Bronchial epithelial cell (primary cell): ENCODE measurements around the gene WARS2. TPM values are rescaled to one million over a fixed set of nuclear protein-coding genes. Genes with fewer than 3 reads are reported as not detected.

ENCODE experiments used
- DNase-seq: peaks from one replicate; pipeline ENCODE4 v3.0.0-alpha.2; 2010; ENCODE audit warnings: low read depth
- FAIRE-seq: peaks from 2 replicates; lab custom pipeline; 2011; peaks lifted over from hg19 to GRCh38; lab: Jason Lieb, UNC
- H3K27me3 ChIP-seq: 2 replicates; pipeline ENCODE4 v1.5.1; 2011; ENCODE audit warnings: low read length; ENCODE audit not compliant: control insufficient read depth, insufficient read depth
- H3K36me3 ChIP-seq: 2 replicates; pipeline ENCODE4 v1.5.1; 2011; ENCODE audit warnings: low read length; ENCODE audit not compliant: control insufficient read depth, insufficient read depth
- H3K4me3 ChIP-seq: 2 replicates; pipeline ENCODE4 v1.5.1; 2011; ENCODE audit warnings: mild to moderate bottlenecking, low read depth, low read length, control low read depth
- CTCF ChIP-seq: IDR thresholded peaks from 2 replicates; pipeline ENCODE4 v1.5.1; 2011; ENCODE audit warnings: mild to moderate bottlenecking, moderate library complexity, low read length, control low read depth, inconsistent platforms; ENCODE audit not compliant: insufficient read depth, severe bottlenecking
- total RNA-seq: library from RNA; depleted of rRNA; stranded (reverse); fragments of >200 nt; gene quantifications from 2 replicates; pipeline ENCODE4 v1.2.1, GENCODE V29; 2014

Gene WARS2
- total RNA-seq, 1 donor from 2014 or later: 15.3 TPM

DNA sequence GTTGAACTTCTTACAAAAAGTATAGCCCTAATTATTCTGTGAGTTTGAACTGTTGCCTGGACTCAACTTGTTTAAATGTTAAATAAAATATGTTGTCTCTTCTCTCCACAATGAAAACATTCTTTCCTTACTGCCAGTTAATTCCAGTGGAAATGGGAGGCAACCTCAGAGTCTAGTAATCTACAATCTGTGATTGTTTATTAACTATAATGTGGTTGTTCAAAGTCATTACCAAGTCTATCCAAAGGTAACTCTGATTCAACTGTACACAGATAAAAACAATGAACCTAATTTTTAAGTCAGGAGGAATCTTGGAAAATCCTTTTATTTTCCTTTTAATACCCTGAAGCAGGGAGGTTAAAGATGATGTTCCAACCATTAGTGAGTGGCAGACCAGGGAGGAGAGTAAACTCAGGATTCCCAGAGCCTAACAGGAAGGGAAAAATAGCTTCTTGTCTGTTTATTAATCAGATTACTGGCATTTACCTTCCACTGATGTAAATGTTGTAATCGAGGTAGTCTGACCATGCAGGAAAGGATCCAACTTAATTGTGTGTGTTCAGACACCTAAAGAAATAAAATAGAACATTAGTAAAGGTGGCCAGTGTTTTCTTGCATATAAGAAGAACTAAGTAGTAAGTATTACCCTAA, 95.2 kb downstream of the WARS2 start:
- Histone ChIP-seq H3K27me3 (no peaks in the 10 kb centered on the region), H3K36me3 (no peaks in the 10 kb centered on the region), H3K4me3 (no peak overlapping the region)
- FAIRE-seq (no peak), DNase-seq (no peak)
- TF ChIP-seq CTCF: no peak

- no peak for TF ChIP-seq CTCF
- no peaks in the 10 kb centered on the region for H3K27me3 ChIP-seq
- DNase-seq (no peak), FAIRE-seq (no peak)
- H3K4me3 ChIP-seq: no peak overlapping the region
- no peaks in the 10 kb centered on the region for H3K36me3 ChIP-seq
Observed at GRCh38 chr1:119040906-119041305, 99.5 kb downstream of the WARS2 start.

GRCh38 chr1:119040489-119040888, 100.0 kb downstream of the WARS2 start:
- TF ChIP-seq CTCF: no peak
- FAIRE-seq (no peak), DNase-seq (peak; percentile 68)
- Histone ChIP-seq H3K27me3 (no peaks in the 10 kb centered on the region), H3K4me3 (no peak overlapping the region), H3K36me3 (no peaks in the 10 kb centered on the region)

DNA sequence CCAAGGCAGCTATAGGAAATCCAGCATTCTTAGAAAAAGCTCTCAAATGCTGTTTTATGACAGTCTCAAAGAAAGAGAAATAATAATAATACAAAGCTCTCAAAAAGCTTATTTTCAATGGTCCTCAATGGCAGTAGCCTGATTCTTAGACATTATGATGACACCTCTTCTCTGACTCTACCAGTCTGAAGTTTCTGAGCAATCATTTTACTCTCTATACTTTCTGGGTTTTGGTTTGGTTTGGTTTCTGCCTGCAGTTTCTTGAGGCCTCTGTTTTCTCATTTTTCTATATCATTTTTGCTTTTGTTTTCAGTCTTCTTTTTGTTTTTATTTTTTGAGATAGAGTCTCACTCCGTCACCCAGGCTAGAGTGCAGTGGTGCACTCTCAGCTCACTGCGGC, 102.1 kb downstream of the WARS2 start:
- FAIRE-seq: no peak
- Histone ChIP-seq H3K36me3 (no peaks in the 10 kb centered on the region), H3K27me3 (no peaks in the 10 kb centered on the region), H3K4me3 (no peak overlapping the region)
- no peak for DNase-seq
- TF ChIP-seq CTCF: no peak

DNA sequence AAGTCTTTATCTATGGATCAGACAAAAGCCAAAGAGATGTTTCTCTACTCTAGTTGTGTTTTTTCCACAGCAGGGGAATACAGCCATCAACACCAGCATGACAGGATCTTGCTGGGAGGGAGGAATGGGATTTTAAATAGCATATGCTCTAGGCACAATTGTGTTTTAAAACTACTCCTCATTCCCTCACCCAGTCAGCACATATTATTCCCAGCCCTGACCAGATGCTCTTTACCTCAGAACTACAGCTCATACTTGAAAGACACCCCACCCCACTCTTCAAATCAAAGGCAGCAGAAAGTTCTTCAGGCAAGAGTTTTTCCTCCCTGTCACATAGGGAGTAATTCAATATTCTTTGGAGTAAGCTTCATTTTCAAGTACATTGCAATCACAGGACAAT, 106.1 kb downstream of the WARS2 start:
- Histone ChIP-seq H3K4me3 (no peak overlapping the region), H3K36me3 (peaks cover 1% of the 10 kb centered on the region), H3K27me3 (no peaks in the 10 kb centered on the region)
- no peak for TF ChIP-seq CTCF
- FAIRE-seq (no peak), DNase-seq (no peak)

GRCh38 chr1:119032986-119033385, 107.5 kb downstream of the WARS2 start:
- H3K36me3 ChIP-seq: peaks cover 1% of the 10 kb centered on the region
- FAIRE-seq (no peak), DNase-seq (no peak)
- no peaks in the 10 kb centered on the region for H3K27me3 ChIP-seq
- TF ChIP-seq CTCF: no peak
- no peak overlapping the region for H3K4me3 ChIP-seq
